HepG2 (cell line): ENCODE measurements around the gene BPIFB2. TPM values are rescaled to one million over a fixed set of nuclear protein-coding genes. Genes with fewer than 3 reads are reported as not detected.

ENCODE experiments used
- AKAP8 ChIP-seq: sonication (generic); formaldehyde crosslinking; IDR thresholded peaks from 2 replicates; pipeline ENCODE4 v1.5.1; 2020; ENCODE audit warnings: mild to moderate bottlenecking, missing genetic modification reagents
- ATF1 ChIP-seq: IDR thresholded peaks from 2 replicates; pipeline ENCODE4 v1.6.1; 2016; ENCODE audit warnings: mild to moderate bottlenecking, control low read depth
- ELF3 ChIP-seq: IDR thresholded peaks from 2 replicates; pipeline ENCODE4 v1.6.1; 2016; ENCODE audit warnings: missing genetic modification reagents, missing compliant biosample characterization
- HOXA9 ChIP-seq: sonication (generic); formaldehyde crosslinking; IDR thresholded peaks from 2 replicates; pipeline ENCODE4 v1.8.1; 2022; ENCODE audit warnings: missing genetic modification reagents, mild to moderate bottlenecking, moderate library complexity, borderline replicate concordance
- KAT2B ChIP-seq: fragments of 150-350 bp; IDR thresholded peaks from 2 replicates; pipeline ENCODE4 v1.6.1; 2014; ENCODE audit warnings: low read depth, low read length, borderline replicate concordance
- NFIC ChIP-seq: IDR thresholded peaks from 2 replicates; pipeline ENCODE4 v1.6.1; 2012; ENCODE audit warnings: mild to moderate bottlenecking, low read length, inconsistent platforms
- NKX3-1 ChIP-seq: sonication (generic); formaldehyde crosslinking; IDR thresholded peaks from 2 replicates; pipeline ENCODE4 v1.5.0; 2020; ENCODE audit warnings: missing genetic modification reagents
- POLR2G ChIP-seq: fragments of 200-400 bp; formaldehyde crosslinking; IDR thresholded peaks from 2 replicates; pipeline ENCODE4 v1.6.1; 2018; ENCODE audit warnings: mild to moderate bottlenecking, low read depth, low read length, moderate library complexity
- STAT5B ChIP-seq: sonication (generic); formaldehyde crosslinking; IDR thresholded peaks from 2 replicates; pipeline ENCODE4 v1.4.0; 2020; ENCODE audit warnings: missing genetic modification reagents
- TAF15 ChIP-seq: fragments of 200-400 bp; formaldehyde crosslinking; IDR thresholded peaks from one replicate; pipeline ENCODE4 v1.6.1; 2018; ENCODE audit warnings: mild to moderate bottlenecking, low read depth, low read length; ENCODE audit not compliant: poor library complexity, severe bottlenecking
- ZKSCAN5 ChIP-seq: sonication (generic); formaldehyde crosslinking; IDR thresholded peaks from 2 replicates; pipeline ENCODE4 v1.5.1; 2020; ENCODE audit warnings: mild to moderate bottlenecking, missing genetic modification reagents
- ZNF496 ChIP-seq: sonication (generic); formaldehyde crosslinking; IDR thresholded peaks from 2 replicates; pipeline ENCODE4 v1.8.1; 2023; ENCODE audit warnings: mild to moderate bottlenecking, moderate library complexity, missing genetic modification reagents; ENCODE audit not compliant: insufficient replicate concordance
- ZNF598 ChIP-seq: sonication (generic); formaldehyde crosslinking; IDR thresholded peaks from 2 replicates; pipeline ENCODE4 v1.5.1; 2020; ENCODE audit warnings: mild to moderate bottlenecking, missing genetic modification reagents, borderline replicate concordance
- ZNF7 ChIP-seq: IDR thresholded peaks from 2 replicates; pipeline ENCODE4 v1.6.1; 2016; ENCODE audit warnings: missing biosample characterization, missing genetic modification reagents
- polyA plus RNA-seq, 8 experiments: library from polyadenylated mRNA; depleted of rRNA in 3 of 8; stranded (reverse) in 7 of 8; unstranded in 1 of 8; fragments of >200 nt; fragmentation: Illumina TruSeq in 4 of 8; extraction: Trizol in 4 of 8; gene quantifications; 2 replicates each; pipeline versions ENCODE4 v1.2.1 to v1.2.3, GENCODE V29; 2011 to 2016; ENCODE audit warnings: low read depth in 4 of 8, missing spikeins in 1 of 8, mixed read lengths in 1 of 8; ENCODE audit not compliant: insufficient read depth in 1 of 8
- total RNA-seq, 5 experiments: library from RNA; depleted of rRNA; stranded (reverse); fragments of >200 nt; fragmentation: Illumina TruSeq; extraction: Trizol; gene quantifications; 2 replicates each; pipeline ENCODE4 v1.2.3, GENCODE V29; 2016; ENCODE audit warnings: low read depth in 1 of 5
- TF ChIP-seq, protein P1 (sequence below): sonication (generic); formaldehyde crosslinking; IDR thresholded peaks from 2 replicates; pipeline ENCODE4 v1.4.0; 2020; ENCODE audit warnings: mild to moderate bottlenecking, missing genetic modification reagents, borderline replicate concordance
- TF ChIP-seq, protein P2 (sequence below): IDR thresholded peaks from 2 replicates; pipeline ENCODE4 v1.6.1; 2012; ENCODE audit warnings: low read depth, low read length, improper control_type of control experiment
- TF ChIP-seq, protein P3 (sequence below): sonication (generic); formaldehyde crosslinking; IDR thresholded peaks from 2 replicates; pipeline ENCODE4 v1.4.0; 2020; ENCODE audit warnings: missing genetic modification reagents
- TF ChIP-seq, protein P4 (sequence below): IDR thresholded peaks from 2 replicates; pipeline ENCODE4 v1.6.1; 2016; ENCODE audit warnings: missing biosample characterization, missing genetic modification reagents, low read depth

BPIFB2 gene
- total and polyA plus RNA-seq, 2 of the 13 experiments (the other 11 are each of a cell fraction or from before 2014, with no cell fraction given), result 54.5 to 902 TPM

DNA sequence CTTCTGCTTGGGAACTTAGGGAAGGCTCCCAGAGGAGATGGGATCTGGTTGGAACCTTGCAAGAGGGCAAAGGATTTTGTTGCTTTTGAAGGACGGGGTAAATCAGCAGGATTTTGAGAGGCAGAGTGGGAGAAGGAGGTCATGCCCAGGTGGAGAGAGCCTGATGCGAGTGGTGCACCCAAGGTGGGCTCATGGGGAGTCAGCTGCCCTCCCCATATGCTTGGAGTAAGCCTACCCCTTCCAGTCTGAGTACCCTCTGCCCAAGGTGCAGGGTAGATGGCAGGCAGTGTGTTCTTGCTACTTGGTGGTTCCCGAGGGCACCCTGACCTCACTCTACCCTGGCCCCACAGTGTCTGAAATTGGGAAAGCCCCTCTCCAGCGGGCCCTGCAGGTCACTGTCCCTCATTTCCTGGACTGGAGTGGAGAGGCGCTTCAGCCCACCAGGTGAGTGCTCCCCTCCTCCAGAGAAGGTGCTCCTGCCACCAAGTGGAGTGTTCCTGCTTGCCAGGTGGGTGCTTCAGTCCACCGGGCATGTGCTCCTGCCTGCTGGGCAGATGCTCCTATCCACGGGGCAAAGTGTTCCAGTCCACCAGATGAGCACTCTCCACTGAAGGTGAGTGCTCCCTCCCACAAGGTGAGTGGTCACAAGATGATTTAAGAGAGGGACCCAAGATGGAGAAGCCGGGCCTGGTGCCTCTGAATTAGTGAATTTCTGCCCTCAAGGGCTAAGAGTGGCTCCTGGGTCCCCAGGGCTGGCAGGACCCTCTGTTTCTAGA, 3.4 kb downstream of the BPIFB2 start (continued):
- TF ChIP-seq, protein P1, sequence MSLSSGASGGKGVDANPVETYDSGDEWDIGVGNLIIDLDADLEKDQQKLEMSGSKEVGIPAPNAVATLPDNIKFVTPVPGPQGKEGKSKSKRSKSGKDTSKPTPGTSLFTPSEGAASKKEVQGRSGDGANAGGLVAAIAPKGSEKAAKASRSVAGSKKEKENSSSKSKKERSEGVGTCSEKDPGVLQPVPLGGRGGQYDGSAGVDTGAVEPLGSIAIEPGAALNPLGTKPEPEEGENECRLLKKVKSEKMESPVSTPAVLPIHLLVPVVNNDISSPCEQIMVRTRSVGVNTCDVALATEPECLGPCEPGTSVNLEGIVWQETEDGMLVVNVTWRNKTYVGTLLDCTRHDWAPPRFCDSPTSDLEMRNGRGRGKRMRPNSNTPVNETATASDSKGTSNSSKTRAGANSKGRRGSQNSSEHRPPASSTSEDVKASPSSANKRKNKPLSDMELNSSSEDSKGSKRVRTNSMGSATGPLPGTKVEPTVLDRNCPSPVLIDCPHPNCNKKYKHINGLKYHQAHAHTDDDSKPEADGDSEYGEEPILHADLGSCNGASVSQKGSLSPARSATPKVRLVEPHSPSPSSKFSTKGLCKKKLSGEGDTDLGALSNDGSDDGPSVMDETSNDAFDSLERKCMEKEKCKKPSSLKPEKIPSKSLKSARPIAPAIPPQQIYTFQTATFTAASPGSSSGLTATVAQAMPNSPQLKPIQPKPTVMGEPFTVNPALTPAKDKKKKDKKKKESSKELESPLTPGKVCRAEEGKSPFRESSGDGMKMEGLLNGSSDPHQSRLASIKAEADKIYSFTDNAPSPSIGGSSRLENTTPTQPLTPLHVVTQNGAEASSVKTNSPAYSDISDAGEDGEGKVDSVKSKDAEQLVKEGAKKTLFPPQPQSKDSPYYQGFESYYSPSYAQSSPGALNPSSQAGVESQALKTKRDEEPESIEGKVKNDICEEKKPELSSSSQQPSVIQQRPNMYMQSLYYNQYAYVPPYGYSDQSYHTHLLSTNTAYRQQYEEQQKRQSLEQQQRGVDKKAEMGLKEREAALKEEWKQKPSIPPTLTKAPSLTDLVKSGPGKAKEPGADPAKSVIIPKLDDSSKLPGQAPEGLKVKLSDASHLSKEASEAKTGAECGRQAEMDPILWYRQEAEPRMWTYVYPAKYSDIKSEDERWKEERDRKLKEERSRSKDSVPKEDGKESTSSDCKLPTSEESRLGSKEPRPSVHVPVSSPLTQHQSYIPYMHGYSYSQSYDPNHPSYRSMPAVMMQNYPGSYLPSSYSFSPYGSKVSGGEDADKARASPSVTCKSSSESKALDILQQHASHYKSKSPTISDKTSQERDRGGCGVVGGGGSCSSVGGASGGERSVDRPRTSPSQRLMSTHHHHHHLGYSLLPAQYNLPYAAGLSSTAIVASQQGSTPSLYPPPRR, result peak; percentile 46; the same call in 1 of the 2 replicates
- TF ChIP-seq HOXA9 (CRISPR knock-in tag) (no peak), AKAP8 (CRISPR knock-in tag) (no peak), ZNF496 (CRISPR knock-in tag) (no peak), POLR2G (peak; percentile 42), STAT5B (CRISPR knock-in tag) (no peak), ZNF598 (CRISPR knock-in tag) (no peak), ZNF7 (CRISPR knock-in tag) (no peak), ELF3 (CRISPR knock-in tag) (no peak), KAT2B (no peak), ATF1 (no peak), NFIC (no peak), NKX3-1 (CRISPR knock-in tag) (peak; percentile 44; the same call in 1 of the 2 replicates), TAF15 (no peak), ZKSCAN5 (CRISPR knock-in tag) (no peak)
- TF ChIP-seq, protein P2, sequence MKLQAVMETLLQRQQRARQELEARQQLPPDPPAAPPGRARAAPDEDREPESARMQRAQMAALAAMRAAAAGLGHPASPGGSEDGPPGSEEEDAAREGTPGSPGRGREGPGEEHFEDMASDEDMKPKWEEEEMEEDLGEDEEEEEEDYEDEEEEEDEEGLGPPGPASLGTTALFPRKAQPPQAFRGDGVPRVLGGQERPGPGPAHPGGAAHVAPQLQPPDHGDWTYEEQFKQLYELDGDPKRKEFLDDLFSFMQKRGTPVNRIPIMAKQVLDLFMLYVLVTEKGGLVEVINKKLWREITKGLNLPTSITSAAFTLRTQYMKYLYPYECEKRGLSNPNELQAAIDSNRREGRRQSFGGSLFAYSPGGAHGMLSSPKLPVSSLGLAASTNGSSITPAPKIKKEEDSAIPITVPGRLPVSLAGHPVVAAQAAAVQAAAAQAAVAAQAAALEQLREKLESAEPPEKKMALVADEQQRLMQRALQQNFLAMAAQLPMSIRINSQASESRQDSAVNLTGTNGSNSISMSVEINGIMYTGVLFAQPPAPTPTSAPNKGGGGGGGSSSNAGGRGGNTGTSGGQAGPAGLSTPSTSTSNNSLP, result no peak
- TF ChIP-seq, protein P3, sequence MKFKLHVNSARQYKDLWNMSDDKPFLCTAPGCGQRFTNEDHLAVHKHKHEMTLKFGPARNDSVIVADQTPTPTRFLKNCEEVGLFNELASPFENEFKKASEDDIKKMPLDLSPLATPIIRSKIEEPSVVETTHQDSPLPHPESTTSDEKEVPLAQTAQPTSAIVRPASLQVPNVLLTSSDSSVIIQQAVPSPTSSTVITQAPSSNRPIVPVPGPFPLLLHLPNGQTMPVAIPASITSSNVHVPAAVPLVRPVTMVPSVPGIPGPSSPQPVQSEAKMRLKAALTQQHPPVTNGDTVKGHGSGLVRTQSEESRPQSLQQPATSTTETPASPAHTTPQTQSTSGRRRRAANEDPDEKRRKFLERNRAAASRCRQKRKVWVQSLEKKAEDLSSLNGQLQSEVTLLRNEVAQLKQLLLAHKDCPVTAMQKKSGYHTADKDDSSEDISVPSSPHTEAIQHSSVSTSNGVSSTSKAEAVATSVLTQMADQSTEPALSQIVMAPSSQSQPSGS (CRISPR knock-in tag), result no peak
- TF ChIP-seq, protein P4, sequence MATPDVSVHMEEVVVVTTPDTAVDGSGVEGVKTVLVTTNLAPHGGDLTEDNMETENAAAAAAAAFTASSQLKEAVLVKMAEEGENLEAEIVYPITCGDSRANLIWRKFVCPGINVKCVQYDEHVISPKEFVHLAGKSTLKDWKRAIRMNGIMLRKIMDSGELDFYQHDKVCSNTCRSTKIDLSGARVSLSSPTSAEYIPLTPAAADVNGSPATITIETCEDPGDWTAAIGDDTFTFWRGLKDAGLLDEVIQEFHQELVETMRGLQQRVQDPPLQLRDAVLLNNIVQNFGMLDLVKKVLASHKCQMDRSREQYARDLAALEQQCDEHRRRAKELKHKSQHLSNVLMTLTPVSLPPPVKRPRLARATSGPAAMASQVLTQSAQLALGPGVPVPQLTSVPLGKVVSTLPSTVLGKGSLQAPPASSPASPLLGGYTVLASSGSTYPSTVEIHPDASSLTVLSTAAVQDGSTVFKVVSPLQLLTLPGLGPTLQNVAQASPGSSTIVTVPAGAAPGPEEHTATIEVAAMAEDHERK (CRISPR knock-in tag), result no peak
